HG03457 (cell line): ENCODE results near the gene ID2.
A peak's percentile ranks its signal among the peaks of the same experiment; 100 is the strongest.

Source experiments
- ATAC-seq: cut with Tn5 transposase; IDR thresholded peaks from one replicate; pipeline ENCODE4 v1.9.1; 2021; ENCODE audit warnings: moderate number of reproducible peaks; ENCODE audit not compliant: unreplicated experiment

The ID2 gene, protein sequence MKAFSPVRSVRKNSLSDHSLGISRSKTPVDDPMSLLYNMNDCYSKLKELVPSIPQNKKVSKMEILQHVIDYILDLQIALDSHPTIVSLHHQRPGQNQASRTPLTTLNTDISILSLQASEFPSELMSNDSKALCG

DNA sequence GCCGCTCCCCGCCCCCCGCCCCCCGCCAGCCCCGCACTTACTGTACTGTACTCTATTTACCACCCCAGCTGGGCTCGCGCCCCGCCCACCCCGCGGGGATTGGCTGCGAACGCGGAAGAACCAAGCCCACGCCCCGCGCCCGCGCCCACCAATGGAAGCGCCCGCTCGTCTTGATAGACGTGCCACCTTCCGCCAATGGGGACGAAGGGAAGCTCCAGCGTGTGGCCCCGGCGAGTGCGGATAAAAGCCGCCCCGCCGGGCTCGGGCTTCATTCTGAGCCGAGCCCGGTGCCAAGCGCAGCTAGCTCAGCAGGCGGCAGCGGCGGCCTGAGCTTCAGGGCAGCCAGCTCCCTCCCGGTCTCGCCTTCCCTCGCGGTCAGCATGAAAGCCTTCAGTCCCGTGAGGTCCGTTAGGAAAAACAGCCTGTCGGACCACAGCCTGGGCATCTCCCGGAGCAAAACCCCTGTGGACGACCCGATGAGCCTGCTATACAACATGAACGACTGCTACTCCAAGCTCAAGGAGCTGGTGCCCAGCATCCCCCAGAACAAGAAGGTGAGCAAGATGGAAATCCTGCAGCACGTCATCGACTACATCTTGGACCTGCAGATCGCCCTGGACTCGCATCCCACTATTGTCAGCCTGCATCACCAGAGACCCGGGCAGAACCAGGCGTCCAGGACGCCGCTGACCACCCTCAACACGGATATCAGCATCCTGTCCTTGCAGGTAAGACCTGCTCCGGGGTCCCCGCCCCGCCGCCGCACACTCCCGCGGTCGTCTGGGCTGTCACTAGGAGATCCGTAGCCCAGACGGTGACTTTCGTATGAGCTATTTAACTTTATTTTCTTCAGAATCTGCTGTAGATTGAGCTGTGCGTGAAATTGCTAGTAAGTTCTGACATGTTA lies at the start of gene ID2:
Gene ID2, plus strand, starts transcription at position 271 of the 907 bp plus-strand sequence. Its CDS starts 110 bp downstream, at position 381.
- peak; percentile 57 for ATAC-seq

DNA sequence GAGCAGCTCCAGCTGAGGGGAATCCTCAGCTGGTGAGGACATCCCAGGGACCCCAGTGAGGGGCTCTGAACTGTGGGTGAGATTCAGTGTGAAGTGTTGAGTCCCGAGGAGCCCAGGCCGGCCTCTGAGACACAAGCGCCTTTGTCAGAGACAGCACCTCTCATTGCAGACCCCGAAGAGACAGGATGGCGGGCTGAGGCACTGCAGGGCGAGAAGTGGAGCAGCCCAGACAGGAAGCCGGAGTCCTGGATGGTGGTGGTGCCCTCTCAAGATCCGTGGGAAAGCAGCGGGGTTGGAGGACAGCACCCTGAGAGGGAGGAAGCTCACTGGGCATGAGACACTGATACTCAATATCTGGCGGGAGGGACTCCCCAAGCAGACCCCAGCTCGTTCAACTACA lies 49.1 kb upstream of the ID2 start:
- no peak for ATAC-seq

- ATAC-seq = no peak
Measured at GRCh38 chr2:8633186-8633734, 48.6 kb upstream of the ID2 start.

- ATAC-seq = no peak
Measured at GRCh38 chr2:8633735-8634313, 48.0 kb upstream of the ID2 start.

- ATAC-seq = no peak
Measured at GRCh38 chr2:8634466-8635172, 47.2 kb upstream of the ID2 start.

DNA sequence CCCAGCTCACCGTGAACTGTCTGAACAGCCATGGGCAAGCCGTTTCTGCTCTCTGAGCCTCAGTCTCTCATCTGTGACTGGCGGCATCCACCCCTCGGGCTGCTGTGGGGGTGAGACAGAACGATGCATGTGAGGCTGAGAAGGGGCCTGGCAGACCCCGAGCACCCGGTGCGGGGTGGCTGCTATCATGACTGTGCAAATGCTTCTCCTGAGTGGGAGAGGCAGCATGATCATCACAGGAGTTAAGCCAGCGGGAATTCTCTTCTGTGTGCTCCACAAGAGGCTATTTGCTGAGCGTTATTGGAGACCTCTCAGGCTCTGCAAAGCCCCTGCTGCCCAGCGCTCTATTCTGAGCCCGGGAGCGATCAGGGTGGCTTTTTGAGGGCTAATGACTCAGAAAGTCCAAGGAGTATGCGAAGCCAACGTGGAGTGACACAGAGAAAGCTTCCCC lies 45.8 kb upstream of the ID2 start:
- ATAC-seq = no peak

DNA sequence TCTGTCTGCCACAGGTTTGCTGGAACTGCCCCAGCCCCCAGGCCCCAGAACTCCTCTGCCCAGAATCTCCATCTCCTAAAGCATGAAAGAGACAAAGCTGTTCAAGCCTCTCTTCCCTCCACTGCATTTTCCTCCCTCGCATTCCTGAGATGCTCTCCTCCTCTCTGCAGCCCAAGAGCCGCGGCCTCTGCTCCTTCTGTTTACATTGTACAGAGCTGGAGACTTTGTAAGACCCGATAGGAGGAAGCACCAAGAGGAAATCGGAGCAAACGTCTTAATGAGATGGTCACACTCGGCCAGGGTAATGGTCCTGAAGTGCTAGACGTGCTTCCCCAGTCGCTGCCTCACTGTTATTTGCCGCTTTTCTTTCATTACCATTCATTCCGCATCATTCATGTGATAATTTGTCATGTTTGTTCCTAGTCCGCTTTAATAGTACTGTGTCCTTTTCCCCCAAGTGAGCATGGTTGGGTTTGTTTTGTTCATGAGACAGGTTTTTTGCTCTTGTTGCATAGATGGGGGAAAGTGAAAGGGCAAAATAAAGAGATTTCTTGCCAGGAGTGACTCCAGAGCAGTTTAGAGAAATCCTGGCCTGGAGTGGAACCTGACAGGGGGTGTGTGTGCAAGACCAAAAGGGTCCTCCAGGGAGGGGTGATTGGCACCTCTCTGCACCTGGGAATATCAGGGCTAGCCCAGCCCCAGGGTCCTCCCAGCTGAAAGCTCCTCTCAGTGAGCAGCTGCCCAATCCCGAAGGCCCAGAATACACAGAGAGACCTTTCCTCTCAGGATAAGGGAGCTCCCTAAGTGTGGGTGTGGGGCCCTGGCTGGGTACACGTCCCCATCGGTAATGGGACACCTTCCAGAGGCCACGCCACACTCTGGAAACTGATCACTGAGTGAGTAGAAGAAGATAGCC lies 44.9 kb upstream of the ID2 start:
- no peak for ATAC-seq

DNA sequence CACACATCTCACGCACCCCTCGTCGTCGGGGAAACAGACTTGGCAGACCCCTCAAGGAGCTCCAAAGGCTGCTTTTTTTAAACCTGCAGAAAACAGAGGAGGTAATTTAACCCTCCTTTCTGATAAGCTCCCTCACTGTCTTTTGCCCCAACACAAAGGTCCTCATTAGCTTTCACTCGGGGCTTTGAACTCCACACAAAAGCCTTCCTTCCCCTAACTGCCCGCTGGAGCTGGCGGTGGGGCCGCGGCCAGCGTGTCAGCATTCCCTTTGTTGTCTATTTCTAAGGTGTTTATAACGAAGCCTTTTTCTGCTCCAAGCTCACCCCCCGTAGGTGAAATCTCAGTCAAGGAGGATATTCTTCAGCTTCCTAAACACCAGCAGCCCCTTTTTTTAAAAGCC lies 43.5 kb upstream of the ID2 start:
- ATAC-seq = no peak

- ATAC-seq = no peak
Measured at GRCh38 chr2:8639122-8639635, 42.7 kb upstream of the ID2 start.

- ATAC-seq = no peak
Measured at GRCh38 chr2:8640498-8640897, 41.4 kb upstream of the ID2 start.

DNA sequence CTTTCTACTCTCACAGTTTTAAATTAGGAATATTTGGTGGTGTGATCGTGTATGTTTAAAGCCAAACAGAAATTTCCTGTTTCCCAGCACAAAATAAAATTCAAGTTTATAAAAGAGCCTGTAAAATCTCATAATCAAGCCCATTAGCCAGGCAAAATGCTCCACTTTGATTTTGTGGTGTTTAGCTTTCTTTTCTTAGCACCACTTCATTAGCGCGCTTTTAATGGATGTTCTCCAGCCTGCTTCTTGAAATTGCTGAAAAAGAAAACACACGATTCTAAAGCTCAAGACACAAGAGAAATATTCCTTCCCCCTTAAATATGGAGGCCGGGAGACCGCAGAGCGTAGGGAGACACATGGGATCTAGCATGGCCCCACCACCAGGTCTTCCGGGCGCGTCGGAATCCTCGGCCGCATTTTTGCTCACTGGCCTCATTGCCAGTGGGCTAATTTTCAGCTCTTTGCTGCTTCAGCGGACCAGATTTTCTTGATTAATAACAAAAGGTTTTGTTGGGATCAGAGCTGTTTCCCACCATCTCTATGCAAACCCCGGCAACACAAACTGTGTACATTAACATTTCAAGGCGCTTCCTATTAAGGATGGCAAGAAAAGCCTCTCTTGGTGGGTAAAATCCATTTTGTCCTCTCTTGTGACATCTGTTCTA lies 40.4 kb upstream of the ID2 start:
- ATAC-seq = no peak

DNA sequence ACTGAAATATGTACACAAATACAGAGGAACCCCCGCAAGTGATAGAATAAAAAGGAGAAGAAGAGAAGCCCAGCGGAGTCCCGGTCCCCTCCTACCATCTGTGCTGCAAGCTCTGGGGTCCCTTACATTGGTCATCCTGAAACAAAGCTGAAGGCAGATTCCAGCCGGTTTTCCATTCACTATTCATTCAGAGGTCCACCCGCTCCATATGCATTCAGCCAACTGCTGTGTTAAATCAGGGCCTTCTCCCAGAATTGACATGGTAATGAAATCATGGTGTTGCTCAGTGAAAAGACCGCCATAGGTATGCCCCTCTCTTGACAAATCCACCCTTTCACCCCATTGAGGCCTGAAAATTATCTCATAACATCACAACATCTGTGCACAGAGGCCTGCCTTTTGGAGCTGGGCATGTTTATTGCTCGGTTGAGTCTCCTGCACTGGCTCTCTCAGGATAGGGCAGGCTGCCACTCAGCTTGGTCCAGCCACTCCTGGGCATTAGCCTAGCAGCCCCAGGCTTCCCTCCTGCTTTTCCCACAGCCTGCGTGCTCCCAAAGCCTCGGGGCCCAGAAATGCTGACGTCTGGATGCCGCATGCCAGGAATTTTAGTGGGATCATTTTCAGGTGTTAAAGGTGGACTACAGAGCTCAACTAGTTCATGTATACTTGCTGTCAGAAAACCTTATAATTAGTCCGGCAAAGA lies 39.3 kb upstream of the ID2 start:
- ATAC-seq = no peak

- no peak for ATAC-seq
Measured at GRCh38 chr2:8643250-8643995, 38.4 kb upstream of the ID2 start.

DNA sequence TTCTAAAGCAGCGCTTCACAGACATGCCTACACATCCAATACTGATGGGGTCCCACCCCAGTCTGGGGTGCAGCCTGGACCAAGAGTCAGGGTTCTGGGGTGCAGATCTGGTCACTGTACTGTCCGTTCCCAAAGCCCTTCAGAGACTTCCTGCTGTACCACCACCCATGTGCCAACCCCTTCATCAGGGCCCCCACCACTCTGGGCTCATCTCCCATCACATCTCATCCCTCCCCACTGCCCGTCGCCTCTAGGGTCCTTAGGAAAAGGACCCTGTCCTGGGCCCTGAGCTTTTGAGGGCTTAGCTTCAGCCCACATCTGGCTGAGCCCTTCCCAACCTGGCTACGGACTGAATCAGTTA lies 37.9 kb upstream of the ID2 start:
- no peak for ATAC-seq

GRCh38 chr2:8644605-8645175 lies 37.2 kb upstream of the ID2 start:
- no peak for ATAC-seq

DNA sequence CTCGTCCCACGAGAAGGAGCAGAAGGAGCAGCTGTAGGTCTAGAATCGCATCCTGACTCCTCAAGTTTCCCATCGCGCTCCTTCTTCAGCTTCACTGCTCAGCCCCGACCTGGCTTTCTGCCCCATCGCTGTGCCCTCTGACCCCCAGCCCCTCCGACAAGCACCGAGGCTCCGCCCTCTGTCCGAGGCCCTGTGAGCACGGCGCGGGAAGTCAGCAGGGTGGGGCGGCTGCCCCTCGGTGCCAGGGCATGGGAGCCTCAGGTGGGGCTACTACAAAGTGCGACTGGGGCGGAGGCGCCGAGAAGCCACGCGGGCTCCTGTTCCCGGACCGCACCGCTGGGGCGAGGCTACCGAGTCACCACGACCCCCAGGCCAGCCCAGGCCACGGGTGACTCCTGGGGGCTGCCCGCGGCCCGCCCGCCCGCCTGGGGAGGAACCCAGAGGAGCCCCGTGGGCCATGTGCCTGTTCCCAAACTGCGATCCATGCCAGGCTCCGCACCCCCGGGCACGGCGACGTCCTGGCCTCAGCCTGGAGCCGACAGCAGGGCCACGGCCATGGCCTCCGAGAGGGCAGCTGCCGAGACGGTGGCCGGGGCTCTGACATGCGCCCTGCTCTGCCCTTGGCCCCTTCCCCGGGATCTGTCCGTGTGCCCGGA lies 36.6 kb upstream of the ID2 start:
- no peak for ATAC-seq

GRCh38 chr2:8646731-8647461 lies 35.0 kb upstream of the ID2 start:
- ATAC-seq = no peak
